WTC11 (cell line): Measurements from ENCODE around the gene RPS25. TPM values are rescaled to one million over a fixed set of nuclear protein-coding genes. Genes with fewer than 3 reads are reported as not detected.
"Not testable (repeated sequence)": the region's sequence is repeated elsewhere in the genome, so short reads cannot be mapped to it uniquely, and the experiment has no call there.

Experiments used
- ATAC-seq: fragments of 200-7000 bp; cut with Tn5 transposase; 2 replicates; pipeline ENCODE4 v1.10.0; 2021; ENCODE audit warnings: mild to moderate bottlenecking, moderate library complexity
- CTCF ChIA-PET: fragments of 300-600 bp; sonication (Branson Sonifier 250); formaldehyde crosslinking; loops from one replicate; lab custom pipeline; 2021; ENCODE audit warnings: antibody characterized with exemption; lab: Charles Lee
- POLR2A ChIA-PET: fragments of 350-600 bp; sonication (Branson Sonifier 250); formaldehyde crosslinking; loops from one replicate; lab custom pipeline; 2021; ENCODE audit warnings: antibody characterized with exemption; lab: Charles Lee
- DNase-seq: peaks from one replicate; pipeline ENCODE4 v3.0.0; 2021; ENCODE audit warnings: low spot score
- H3K27ac Mint-ChIP-seq: 2 replicates; pipeline ENCODE4 v1.8.0; 2021; ENCODE audit warnings: mixed read lengths
- H3K27me3 Mint-ChIP-seq: 2 replicates; pipeline ENCODE4 v1.8.0; 2021; ENCODE audit warnings: low read depth, mild to moderate bottlenecking, moderate library complexity, mixed read lengths
- H3K36me3 Mint-ChIP-seq: 2 replicates; pipeline ENCODE4 v1.8.0; 2021; ENCODE audit warnings: mixed read lengths
- H3K4me1 Mint-ChIP-seq: 2 replicates; pipeline ENCODE4 v1.8.0; 2022; ENCODE audit warnings: mixed read lengths
- H3K4me3 Mint-ChIP-seq: 2 replicates; pipeline ENCODE4 v1.8.0; 2021; ENCODE audit warnings: mild to moderate bottlenecking, moderate library complexity, mixed read lengths
- H3K9me3 Mint-ChIP-seq: 2 replicates; pipeline ENCODE4 v1.8.0; 2021; ENCODE audit warnings: mixed read lengths
- AR ChIP-seq: fragments of 250-450 bp; sonication (Bioruptor Pico); IDR thresholded peaks from 2 replicates; pipeline ENCODE4 v1.9.0; 2021; ENCODE audit warnings: mild to moderate bottlenecking
- CBFB ChIP-seq: sonication (generic); formaldehyde crosslinking; IDR thresholded peaks from 2 replicates; pipeline ENCODE4 v1.8.1; 2022; ENCODE audit warnings: mild to moderate bottlenecking, low read depth, missing genetic modification reagents
- HMGXB4 ChIP-seq: sonication (generic); formaldehyde crosslinking; IDR thresholded peaks from 2 replicates; pipeline ENCODE4 v1.8.1; 2023; ENCODE audit warnings: mild to moderate bottlenecking, moderate library complexity, missing genetic modification reagents
- MLX ChIP-seq: sonication (generic); formaldehyde crosslinking; IDR thresholded peaks from 2 replicates; pipeline ENCODE4 v1.8.1; 2023; ENCODE audit warnings: mild to moderate bottlenecking, missing genetic modification reagents, moderate library complexity
- NFATC4 ChIP-seq: fragments of 250-450 bp; sonication (Bioruptor Pico); IDR thresholded peaks from 2 replicates; pipeline ENCODE4 v1.9.0; 2021; ENCODE audit warnings: mild to moderate bottlenecking
- NR2C2 ChIP-seq: sonication (generic); formaldehyde crosslinking; IDR thresholded peaks from 2 replicates; pipeline ENCODE4 v1.8.0; 2022; ENCODE audit warnings: mild to moderate bottlenecking, missing genetic modification reagents
- RELA ChIP-seq: sonication (generic); formaldehyde crosslinking; IDR thresholded peaks from 2 replicates; pipeline ENCODE4 v1.8.1; 2022; ENCODE audit warnings: missing genetic modification reagents, mild to moderate bottlenecking, borderline replicate concordance
- USF1 ChIP-seq: sonication (generic); formaldehyde crosslinking; IDR thresholded peaks from 2 replicates; pipeline ENCODE4 v1.8.0; 2022; ENCODE audit warnings: mild to moderate bottlenecking, missing genetic modification reagents
- ZBTB21 ChIP-seq: sonication (generic); formaldehyde crosslinking; IDR thresholded peaks from 2 replicates; pipeline ENCODE4 v1.8.1; 2023; ENCODE audit warnings: mild to moderate bottlenecking, missing genetic modification reagents, borderline replicate concordance
- ZNF121 ChIP-seq: sonication (generic); formaldehyde crosslinking; IDR thresholded peaks from 2 replicates; pipeline ENCODE4 v1.8.0; 2023; ENCODE audit warnings: missing genetic modification reagents
- ZNF671 ChIP-seq: fragments of 250-450 bp; sonication (Bioruptor Pico); IDR thresholded peaks from 2 replicates; pipeline ENCODE4 v1.8.0; 2021; ENCODE audit warnings: mild to moderate bottlenecking
- total RNA-seq: library from RNA; stranded (reverse); gene quantifications from 3 replicates; pipeline ENCODE4 v1.2.3, GENCODE V29; 2021
- TF ChIP-seq, protein P1 (sequence below): sonication (generic); formaldehyde crosslinking; IDR thresholded peaks from 2 replicates; pipeline ENCODE4 v1.8.0; 2023; ENCODE audit warnings: mild to moderate bottlenecking, missing genetic modification reagents
- TF ChIP-seq, protein P2 (sequence below): sonication (generic); formaldehyde crosslinking; IDR thresholded peaks from 2 replicates; pipeline ENCODE4 v1.8.1; 2023; ENCODE audit warnings: mild to moderate bottlenecking, missing genetic modification reagents
- TF ChIP-seq, protein P3 (sequence below): sonication (generic); formaldehyde crosslinking; conservative IDR thresholded peaks from 2 replicates; pipeline ENCODE4 v1.8.1; 2023; ENCODE audit warnings: mild to moderate bottlenecking, low read depth, missing genetic modification reagents, moderate library complexity

RPS25 gene
- total RNA-seq, 1 experiment from 2014 or later: 1,349 TPM

- ChIA-PET POLR2A (no interaction called here), CTCF (no interaction called here)
- H3K27ac Mint-ChIP-seq: no peak overlapping the region
- H3K4me1 Mint-ChIP-seq: peaks cover 14% of the 10 kb centered on the region
- H3K9me3 Mint-ChIP-seq: no peaks in the 10 kb centered on the region
- H3K27me3 Mint-ChIP-seq: no peaks in the 10 kb centered on the region
- no peak for ATAC-seq
- TF ChIP-seq RELA (CRISPR knock-in tag) (no peak), ZNF671 (CRISPR knock-in tag) (no peak), NR2C2 (CRISPR knock-in tag) (no peak), CBFB (CRISPR knock-in tag) (no peak)
- TF ChIP-seq, protein P1, sequence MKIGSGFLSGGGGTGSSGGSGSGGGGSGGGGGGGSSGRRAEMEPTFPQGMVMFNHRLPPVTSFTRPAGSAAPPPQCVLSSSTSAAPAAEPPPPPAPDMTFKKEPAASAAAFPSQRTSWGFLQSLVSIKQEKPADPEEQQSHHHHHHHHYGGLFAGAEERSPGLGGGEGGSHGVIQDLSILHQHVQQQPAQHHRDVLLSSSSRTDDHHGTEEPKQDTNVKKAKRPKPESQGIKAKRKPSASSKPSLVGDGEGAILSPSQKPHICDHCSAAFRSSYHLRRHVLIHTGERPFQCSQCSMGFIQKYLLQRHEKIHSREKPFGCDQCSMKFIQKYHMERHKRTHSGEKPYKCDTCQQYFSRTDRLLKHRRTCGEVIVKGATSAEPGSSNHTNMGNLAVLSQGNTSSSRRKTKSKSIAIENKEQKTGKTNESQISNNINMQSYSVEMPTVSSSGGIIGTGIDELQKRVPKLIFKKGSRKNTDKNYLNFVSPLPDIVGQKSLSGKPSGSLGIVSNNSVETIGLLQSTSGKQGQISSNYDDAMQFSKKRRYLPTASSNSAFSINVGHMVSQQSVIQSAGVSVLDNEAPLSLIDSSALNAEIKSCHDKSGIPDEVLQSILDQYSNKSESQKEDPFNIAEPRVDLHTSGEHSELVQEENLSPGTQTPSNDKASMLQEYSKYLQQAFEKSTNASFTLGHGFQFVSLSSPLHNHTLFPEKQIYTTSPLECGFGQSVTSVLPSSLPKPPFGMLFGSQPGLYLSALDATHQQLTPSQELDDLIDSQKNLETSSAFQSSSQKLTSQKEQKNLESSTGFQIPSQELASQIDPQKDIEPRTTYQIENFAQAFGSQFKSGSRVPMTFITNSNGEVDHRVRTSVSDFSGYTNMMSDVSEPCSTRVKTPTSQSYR (CRISPR knock-in tag): no peak
- DNase-seq: no peak
- H3K36me3 Mint-ChIP-seq: no peaks in the 10 kb centered on the region
- no peak overlapping the region for H3K4me3 Mint-ChIP-seq
Measured at GRCh38 chr11:119038884-119039283, 20.7 kb upstream of the RPS25 start.

GRCh38 chr11:119034813-119035212 is 16.7 kb upstream of the RPS25 start:
- Mint-ChIP-seq H3K27ac (no peak overlapping the region), H3K4me3 (no peak overlapping the region), H3K9me3 (no peaks in the 10 kb centered on the region), H3K4me1 (peaks cover 13% of the 10 kb centered on the region), H3K36me3 (no peaks in the 10 kb centered on the region)
- CTCF ChIA-PET: no interaction called here
- POLR2A ChIA-PET: no interaction called here
- no peak for ATAC-seq
- TF ChIP-seq ZNF121 (CRISPR knock-in tag) (peak; percentile 72; the same call in 1 of the 2 replicates), ZBTB21 (no peak)
- TF ChIP-seq, all 79 proteins: peak for 1
- H3K27me3 Mint-ChIP-seq: no peaks in the 10 kb centered on the region
- DNase-seq: no peak

DNA sequence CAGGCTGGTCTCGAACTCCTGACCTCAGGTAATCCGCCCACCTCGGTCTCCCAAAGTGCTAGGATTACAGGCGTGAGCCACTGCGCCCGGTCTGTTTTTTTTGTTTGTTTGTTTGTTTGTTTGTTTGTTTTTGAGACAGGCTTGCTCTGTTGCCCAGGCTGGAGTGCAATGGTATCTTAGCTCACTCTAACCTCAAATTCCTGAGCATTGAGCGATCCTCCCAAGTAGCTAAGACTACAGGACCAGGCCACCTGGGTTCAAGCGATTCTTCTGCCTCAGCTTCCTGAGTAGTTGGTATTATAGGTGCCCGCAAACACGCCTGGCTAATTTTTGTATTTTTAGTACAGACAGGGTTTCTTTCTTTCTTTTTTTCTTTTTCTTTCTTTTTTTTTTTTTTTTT is 15.3 kb upstream of the RPS25 start:
- ATAC-seq, H3K27ac Mint-ChIP-seq, H3K4me3 Mint-ChIP-seq, H3K27me3 Mint-ChIP-seq, DNase-seq, H3K36me3 Mint-ChIP-seq, H3K9me3 Mint-ChIP-seq: not testable (repeated sequence)
- ChIA-PET POLR2A (interaction anchor here (0.5 to 0.7 kb wide), 3 partner anchors 15 to 278 kb away, joined by 3 read pairs; no protein-coding TSS in a partner anchor), CTCF (interaction anchor here (0.7 kb wide), 1 partner anchor 1046 kb away, joined by 3 read pairs; no protein-coding TSS in a partner anchor)
- peaks cover 14% of the 10 kb centered on the region for H3K4me1 Mint-ChIP-seq

GRCh38 chr11:119031912-119032280 is 13.8 kb upstream of the RPS25 start:
- ChIA-PET CTCF (interaction anchor here (0.9 to 2.7 kb wide), 5 partner anchors 10 to 36 kb away, joined by 3 to 10 read pairs (median 5); partner anchors contain the start of gene VPS11), POLR2A (no interaction called here)
- no peaks in the 10 kb centered on the region for H3K9me3 Mint-ChIP-seq
- DNase-seq (no peak), ATAC-seq (no peak)
- no peak overlapping the region for H3K27ac Mint-ChIP-seq
- H3K36me3 Mint-ChIP-seq: peaks cover 18% of the 10 kb centered on the region
- no peak overlapping the region for H3K4me3 Mint-ChIP-seq
- no peaks in the 10 kb centered on the region for H3K27me3 Mint-ChIP-seq
- H3K4me1 Mint-ChIP-seq: peaks cover 19% of the 10 kb centered on the region
- TF ChIP-seq, protein P2, sequence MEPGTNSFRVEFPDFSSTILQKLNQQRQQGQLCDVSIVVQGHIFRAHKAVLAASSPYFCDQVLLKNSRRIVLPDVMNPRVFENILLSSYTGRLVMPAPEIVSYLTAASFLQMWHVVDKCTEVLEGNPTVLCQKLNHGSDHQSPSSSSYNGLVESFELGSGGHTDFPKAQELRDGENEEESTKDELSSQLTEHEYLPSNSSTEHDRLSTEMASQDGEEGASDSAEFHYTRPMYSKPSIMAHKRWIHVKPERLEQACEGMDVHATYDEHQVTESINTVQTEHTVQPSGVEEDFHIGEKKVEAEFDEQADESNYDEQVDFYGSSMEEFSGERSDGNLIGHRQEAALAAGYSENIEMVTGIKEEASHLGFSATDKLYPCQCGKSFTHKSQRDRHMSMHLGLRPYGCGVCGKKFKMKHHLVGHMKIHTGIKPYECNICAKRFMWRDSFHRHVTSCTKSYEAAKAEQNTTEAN (CRISPR knock-in tag): no peak
- TF ChIP-seq USF1 (CRISPR knock-in tag): no peak
- TF ChIP-seq MLX: no peak
- no peak for TF ChIP-seq NFATC4 (CRISPR knock-in tag)
- TF ChIP-seq HMGXB4: no peak
- no peak for TF ChIP-seq AR (CRISPR knock-in tag)
- TF ChIP-seq, protein P3, sequence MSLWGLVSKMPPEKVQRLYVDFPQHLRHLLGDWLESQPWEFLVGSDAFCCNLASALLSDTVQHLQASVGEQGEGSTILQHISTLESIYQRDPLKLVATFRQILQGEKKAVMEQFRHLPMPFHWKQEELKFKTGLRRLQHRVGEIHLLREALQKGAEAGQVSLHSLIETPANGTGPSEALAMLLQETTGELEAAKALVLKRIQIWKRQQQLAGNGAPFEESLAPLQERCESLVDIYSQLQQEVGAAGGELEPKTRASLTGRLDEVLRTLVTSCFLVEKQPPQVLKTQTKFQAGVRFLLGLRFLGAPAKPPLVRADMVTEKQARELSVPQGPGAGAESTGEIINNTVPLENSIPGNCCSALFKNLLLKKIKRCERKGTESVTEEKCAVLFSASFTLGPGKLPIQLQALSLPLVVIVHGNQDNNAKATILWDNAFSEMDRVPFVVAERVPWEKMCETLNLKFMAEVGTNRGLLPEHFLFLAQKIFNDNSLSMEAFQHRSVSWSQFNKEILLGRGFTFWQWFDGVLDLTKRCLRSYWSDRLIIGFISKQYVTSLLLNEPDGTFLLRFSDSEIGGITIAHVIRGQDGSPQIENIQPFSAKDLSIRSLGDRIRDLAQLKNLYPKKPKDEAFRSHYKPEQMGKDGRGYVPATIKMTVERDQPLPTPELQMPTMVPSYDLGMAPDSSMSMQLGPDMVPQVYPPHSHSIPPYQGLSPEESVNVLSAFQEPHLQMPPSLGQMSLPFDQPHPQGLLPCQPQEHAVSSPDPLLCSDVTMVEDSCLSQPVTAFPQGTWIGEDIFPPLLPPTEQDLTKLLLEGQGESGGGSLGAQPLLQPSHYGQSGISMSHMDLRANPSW (CRISPR knock-in tag): no peak
